Ammon's horn (tissue), 1 donor: ENCODE data around the gene SOBP.
A peak's percentile ranks its signal among the peaks of the same experiment; 100 is the strongest.

Experiments used
- DNase-seq: peaks from one replicate; pipeline ENCODE4 v3.0.0-alpha.2; 2016; ENCODE audit warnings: low spot score

Gene SOBP

DNA sequence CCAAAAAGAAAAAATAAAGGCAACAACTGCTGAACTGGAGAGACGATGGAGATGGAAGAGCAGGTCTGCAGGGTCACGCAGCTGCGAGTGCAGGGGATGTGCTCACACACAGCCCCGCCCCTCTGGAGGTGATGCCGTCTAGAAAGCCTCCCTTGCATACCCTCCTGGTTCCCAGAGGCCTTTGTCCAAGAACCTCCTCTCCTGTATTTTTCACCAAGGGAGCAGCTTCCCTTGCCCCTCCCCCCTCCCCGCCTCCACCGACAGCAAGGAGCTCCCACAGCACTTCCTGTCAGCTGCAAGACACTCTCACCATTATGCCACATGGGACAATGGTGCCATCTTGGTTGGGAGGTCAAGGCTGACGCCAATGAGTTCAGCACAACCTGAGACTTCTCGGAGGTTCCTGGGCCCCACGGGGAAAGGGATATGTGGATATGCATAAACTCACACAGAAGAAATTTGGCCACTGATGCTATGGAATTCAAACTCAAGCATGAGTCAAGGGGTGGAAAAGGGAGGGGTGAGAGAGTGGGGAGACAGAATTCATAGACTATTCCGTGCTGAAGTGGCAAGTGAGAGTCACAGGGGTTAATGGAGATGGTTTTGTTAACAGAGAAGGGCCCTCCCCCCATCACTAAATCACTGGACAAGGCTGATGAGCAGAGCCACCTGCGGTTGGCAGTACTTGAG, 201.3 kb downstream of the SOBP start:
- no peak for DNase-seq

DNA sequence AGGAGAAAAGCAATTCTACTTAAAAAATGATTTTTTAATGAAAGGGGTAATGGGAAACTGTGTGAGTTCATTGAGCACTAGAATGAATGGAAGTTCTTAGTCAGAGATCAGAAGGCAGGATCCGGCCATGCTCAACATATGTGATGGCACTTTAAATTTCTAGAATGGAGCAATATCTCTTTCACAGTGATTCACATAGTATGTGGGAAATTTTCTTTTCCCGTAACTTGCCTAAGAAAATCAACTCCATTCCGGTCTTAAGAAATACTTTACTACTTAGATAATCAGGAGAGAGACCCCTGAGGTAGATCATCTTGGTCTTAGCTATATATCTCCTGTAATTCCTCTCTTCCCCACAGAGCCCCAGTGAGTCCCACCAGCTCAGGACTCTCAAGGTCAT, 202.4 kb downstream of the SOBP start:
- no peak for DNase-seq

DNA sequence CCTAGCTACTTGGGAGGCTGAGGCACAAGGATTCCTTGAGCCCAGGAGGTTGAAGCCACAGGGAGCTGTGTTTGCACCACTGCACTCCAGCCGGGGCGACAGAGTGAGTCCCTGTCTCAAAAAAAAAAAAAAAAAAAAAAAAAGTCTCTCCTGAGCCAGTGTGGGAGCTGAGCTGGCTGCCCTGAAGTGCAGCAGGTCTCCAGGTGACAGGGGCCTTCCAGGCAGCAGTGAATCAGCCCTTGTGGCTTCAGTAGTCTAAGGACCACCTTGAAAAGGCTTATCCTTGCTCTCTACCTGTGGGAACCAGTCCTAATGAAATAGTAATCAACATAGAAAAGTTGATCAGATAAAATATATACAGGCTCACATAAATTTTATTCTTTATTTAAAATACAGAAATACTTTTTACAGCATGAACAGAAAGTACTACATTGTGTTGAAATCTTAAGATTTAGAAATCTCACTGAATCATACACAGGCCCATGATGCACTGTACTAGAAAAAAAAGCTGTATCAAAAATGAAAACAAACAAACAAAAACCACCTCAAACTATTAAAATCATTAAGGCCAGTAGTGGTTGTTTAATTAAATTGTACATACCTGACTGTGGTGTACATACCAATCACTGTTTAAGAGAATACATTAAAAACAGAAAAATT, 205.3 kb downstream of the SOBP start:
- DNase-seq: no peak

DNA sequence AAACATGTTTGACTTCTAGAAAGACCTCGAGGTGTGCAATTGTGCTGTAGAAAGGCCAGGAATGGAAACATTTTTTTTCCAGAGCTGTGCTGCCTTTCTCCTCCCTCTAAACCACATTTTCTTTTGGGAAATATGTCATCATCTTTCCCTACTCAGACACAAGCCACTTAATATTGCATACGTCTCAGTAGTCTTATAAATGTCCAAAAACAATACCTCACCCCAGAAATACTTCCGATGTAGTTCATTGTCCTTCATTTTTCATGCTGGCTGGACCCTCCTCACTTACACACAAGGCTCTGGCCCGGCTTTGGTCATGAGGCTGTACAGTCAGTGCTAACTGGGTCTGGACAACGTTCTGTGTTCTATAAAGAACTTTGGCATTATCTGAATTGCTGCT, 207.8 kb downstream of the SOBP start:
- DNase-seq: no peak

DNA sequence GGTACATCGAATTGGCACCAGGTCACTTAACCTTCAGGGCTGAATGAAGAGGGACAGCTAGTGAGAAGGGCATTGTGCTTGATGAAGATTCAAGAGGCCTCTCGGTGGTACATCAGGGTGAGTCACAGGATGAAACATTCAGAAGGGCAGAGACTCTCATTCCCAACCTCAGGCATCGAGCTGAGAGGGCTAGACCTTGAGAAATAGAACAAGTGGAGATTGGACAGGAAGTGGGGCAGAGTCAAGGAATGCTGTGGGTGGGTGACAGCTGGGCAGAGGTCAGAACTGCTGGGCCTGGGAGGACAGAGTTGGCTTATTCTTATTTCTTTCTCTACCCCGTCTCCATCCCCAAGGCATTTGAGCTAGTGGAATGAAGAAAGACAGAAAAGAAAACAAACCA, 208.2 kb downstream of the SOBP start:
- no peak for DNase-seq

DNA sequence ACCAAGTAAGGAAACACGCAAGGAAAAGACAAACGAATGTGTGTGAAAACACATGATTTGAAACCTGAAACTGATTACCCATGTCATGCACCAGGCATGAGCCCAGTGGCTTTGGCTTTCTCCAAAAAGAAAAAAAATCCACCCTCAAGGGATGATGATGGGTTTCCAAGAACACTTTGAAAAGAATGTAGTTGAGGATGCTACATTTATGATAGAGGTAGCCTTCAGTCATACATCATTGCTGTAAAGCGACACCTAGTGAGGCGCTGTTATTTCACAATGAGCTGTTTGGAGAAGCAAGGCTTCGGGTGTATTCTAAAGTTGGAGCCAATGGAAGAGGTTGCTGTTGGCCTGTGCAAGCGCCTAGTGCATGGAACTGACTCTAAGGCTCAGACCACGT, 209.3 kb downstream of the SOBP start:
- DNase-seq: no peak

DNA sequence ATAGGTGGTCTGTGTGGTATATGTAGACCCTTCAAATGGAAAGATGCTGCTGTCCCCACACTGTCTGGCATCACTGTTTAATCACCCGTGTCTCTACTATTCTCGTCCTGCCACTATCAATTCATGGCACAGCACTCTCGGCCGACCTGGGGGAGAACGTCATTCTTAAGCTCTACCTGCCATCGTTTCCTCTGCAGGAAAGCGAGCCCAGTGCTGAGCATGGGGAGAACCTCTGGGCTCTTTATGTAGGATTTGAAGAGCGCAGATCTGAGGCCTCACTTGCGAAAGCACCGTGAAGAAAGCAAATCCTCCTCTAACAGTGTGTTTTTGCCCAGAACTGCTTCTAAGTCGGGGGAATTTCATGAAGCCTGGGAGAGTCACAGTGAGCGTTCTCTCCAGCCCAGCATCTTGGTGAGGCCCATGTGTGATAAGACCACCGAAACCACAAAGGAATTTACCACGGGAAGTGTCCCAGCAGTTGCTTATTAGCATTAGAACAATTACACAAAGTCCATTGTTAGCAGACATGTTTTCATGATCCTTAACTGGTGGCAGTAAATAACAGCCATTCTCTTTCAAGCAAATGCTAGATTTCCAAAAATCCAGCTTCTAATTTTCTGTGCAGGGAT, 209.9 kb downstream of the SOBP start:
- no peak for DNase-seq

DNA sequence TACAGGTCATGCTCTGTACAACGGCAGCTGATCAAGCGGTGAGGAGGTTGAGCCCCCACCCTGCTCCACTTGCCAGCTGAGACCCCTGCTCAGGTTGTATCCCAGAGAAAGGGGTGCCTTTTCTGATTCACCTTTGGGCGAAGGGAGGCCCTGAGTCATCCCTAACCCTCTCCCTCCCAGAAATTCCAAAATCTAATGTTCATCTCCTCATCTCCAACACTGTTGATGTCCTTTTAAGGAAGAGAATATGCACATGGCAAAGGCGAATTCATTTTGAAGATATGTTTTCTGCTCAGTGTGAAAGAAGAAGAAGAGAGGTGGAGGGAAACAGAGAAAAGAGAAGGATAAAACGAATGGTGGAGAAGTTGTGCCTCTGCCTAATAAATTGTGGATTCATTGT, 213.7 kb downstream of the SOBP start:
- no peak for DNase-seq

DNA sequence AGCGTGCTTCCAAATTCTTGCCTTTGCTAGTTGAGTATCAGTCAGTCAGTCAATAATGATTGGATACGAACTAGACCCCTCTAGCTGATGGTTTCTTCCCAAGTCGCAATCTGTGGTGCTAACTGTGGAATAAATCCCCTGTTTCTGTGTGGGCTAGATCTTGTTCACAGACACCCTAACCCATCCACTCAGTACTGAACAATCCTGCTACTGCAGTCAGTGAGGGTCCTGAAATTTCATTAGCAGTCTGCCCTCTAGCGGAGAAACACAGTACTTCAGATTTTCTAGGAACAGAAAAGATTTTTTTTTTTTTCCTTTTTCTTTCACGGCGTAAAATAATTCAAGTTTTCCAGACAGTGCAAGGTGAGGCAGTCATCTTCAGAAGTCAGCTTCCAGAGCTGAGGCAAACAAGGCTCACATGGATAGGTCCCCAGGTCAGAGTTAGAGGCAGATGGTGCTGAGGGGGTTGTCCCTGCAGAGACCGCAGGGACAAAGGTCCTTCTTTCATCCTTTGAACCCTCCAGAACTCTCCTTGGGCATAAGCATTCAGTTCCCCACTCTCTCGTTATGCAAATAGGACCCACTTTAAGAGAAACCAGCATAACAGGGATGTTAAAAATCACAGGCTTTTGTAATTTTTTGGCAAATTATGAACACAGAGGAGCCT, 214.6 kb downstream of the SOBP start:
- DNase-seq: peak; percentile 53

DNA sequence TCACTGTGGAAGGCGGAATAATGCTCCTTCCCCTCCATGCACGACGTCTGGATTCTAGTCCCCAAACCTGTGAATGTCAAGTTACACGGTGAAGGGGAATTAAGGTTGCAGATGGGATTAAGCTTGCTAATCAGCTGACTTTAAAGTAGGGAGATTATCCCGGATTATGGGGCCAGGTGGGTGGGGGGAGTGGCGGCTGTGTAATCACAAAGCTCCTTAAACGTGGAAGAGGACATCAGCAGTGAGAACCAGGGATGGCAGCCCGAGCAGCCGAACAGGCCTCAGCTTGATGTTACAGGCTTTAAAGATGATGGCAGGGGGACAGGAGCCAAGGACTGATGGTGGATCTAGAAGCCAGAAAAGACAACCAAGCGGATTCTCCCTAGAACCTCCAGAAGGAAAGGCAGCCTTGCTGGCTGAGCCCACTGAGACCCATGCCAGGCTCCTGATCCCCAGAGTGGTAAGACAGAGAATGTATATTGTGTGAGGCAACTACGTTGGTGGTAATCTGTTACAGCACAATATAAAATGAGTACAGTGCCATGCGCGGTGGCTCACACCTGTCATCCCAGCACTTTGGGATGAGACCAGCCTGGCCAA, 216.7 kb downstream of the SOBP start:
- DNase-seq: no peak

DNA sequence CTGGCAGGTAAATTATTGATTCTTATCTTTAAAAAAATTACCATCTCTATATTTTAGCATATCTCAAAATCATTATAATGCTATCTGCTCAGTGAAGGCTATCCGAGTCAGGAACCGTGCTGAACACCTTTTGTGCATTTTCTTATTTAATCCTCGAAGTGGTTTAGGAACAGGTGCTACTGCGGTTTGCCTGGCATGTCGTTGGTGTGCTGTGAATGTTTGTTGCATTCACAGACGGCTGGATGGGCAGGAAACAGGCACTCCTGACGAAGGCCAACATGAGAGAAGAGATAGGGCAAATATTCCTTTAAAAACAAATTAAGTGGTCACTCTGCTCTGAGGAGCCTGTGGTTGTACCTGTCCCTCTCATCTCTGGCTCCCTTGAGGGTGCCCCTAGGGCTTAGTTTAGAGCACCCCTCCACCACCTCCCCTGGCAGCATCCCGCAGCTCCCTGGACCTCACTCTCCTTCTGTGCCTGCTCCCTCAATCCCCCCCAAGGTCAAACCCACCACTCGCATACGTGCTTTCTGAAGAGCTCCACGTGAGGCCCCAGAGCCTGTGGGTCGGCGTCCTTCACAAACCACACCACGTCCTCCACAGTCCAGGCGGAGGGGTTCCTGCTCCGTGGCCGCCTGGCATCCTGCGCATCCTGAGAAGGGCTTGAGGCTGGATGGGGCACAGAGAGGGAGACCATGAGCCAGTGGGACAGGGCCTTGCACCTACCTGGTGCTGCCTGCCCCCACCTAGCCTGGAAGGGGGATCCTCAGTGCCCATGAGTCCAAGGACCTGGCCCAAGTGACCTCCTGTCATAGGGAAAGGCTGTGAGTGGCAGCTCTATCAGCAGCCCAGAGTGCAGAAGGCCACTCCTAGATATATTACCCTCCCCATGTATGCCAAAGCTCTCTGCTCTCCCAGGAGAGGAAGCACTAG, 217.7 kb downstream of the SOBP start:
- DNase-seq: no peak

DNA sequence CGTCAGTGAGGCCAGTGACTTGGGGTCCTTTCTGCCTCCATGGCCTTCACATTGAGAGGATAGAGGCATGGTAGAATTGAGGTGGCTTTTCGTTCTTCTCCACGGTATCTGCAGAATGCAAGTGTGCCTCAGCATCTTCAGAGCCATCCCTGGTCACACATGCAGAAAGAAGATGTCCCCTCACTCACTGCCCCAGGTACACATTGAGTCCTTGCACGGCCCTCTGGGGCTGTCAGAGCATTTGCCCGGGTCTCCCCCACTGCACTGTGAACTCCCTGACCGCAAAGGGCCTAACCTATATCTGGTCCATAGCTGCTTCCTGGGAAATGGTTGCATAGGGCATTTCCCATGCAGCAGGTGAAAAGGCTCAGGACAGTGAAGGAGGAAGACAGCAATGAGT, 218.5 kb downstream of the SOBP start:
- DNase-seq: no peak

DNA sequence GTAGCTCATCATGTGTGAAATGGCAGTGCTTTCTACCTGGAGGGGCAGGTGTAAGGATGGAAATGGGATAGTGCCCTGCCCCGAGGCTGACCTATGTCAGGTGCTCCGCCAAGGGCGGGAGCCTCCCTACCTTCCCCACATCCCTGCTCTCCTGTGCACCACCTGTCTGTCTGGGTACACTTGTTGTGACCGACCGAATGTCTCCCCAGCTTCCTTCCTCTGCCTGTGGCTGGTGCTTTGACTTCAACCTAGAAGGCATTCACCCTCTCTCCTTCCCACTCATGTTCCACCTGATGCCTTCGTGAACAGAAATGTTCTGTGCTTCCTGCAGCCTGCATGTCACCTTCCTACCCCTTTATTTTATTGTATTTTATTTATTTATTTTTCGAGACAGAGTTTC, 219.4 kb downstream of the SOBP start:
- DNase-seq: no peak
